T-helper 22 cell (primary cell): Measurements from ENCODE around the gene LCK.

Source experiments
- DNase-seq: peaks from one replicate; pipeline ENCODE4 v3.0.0-alpha.2; 2020; ENCODE audit warnings: low read depth

LCK gene

DNA sequence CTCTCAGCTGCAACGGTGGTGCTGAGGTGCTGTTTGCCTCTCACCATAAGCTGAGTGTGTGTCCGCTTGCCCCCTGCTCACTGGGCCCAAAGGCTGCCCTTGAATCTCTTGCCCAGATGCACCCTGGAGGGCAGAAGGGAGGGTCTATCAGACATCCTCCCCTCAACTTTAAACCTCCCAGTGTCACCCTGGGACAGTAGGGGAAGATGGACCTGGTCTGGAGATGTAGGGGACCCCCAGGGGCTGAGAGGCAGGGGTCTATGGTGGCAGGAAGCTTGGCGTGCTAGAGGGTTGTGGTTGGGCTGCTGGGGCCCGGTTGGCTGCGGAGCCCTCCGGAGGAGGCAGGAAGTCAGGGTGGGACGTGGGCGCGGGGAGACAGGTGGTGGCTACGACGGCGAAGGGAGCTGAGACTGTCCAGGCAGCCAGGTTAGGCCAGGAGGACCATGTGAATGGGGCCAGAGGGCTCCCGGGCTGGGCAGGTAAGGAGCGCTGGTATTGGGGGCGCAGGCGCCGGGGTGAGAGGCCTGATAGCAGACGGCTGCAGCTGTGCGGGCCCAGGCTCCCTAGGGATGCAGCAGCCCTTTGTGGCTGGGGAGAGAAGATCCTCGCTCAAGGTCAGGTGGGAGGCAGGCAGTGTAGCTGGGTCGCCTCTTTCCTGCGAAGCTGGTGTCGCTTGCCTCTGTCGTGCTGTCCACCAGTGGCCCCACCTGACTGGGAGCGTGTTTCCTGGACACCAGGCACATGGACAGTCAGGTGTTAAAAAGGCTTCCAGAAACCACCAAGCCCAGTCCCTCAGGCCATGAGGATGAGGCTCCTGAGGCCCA is at the start of gene LCK:
Gene LCK, plus strand, starts transcription at position 373 of the 824 bp plus-strand sequence. CDS start 23,065 bp downstream, outside the sequence.
- peak; percentile 34 for DNase-seq

DNA sequence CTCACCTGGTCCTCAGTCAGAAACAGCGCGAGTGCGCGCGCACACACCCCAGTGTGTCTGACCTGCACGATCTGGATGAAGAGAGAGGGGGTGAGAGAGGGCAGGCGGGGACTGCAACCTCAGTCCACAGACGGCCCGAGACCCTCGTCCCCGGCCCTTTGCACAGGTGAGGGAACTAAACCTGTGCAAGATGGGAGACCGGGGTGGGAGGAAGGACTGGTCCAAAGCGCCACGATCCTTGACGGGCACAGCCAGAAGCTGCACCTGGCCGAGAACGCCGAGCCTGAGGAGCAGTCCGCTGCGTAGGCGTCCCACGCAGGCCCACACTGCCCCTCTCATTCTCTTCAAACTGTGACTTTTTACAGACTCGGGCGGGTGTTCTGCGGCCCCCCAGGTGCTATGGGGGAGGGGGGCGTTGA is 46.1 kb upstream of the LCK start:
- DNase-seq: no peak

DNA sequence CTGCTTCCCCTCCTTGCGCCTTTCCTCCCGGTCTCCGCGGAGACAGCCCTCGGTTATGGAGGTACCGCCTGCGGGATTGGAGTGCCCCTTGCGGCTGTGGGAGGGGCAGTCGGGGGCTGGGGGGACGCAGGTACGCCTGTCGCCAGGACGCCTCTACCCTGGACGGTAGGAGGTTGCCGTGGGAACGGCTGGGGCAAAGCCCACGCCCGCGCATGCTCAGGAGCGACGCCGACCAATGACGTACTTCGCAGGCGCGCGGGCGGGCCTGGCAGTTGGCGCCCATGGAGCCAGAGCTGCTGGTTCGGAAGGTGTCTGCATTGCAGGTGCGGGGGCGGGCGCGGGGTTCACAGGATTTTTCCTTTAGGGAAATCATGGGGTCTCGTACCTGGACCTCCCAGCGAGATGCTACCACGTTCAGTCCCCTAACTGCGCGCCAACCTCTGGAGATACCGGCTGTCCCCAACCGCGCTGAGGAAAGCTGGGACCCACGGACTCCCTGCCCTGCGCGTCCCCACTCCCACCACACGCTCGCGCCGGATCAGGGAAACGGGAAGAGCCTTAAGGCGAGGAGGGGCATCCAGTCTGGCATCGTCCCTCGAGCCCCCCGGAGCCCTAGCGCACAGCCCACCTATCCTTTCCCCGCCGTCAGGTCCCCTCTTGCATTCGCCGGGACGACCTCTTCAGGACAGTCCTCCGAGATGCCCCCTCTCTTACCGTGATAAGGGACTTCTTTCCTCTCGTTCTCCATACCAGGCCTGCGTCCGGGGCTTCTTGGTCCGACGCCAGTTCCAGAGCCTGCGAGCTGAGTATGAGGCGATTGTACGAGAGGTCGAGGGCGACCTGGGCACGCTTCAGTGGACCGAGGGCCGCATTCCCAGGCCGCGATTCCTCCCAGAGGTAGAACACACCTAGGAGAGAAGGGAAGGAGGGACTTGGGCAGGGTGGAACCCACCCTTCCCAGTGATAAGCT is 45.4 kb upstream of the LCK start, which contains the start of gene IQCC:
Gene IQCC, plus strand, starts transcription at position 271 of the 970 bp plus-strand sequence. Its CDS starts 11 bp downstream, at position 282.
- peak; percentile 78 for DNase-seq

DNA sequence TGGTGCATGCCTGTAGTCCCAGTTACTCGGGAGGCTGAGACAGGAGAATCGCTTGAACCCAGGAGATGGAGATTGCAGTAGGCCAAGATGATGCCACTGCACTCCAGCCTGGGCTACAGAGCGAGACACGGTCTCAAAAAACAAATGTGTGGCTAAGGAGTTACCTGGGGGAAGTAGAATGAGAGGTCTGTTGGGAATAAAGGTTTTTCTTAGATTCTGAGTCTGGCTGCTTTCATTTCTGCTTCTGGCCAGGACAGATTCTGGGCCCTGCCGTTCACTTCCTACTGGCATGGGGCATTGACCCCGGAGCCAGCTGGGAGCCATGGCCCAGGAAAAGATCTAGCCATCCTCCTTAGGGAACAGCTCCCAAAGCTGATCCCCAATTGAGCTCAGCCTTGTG is 42.6 kb upstream of the LCK start:
- no peak for DNase-seq

DNA sequence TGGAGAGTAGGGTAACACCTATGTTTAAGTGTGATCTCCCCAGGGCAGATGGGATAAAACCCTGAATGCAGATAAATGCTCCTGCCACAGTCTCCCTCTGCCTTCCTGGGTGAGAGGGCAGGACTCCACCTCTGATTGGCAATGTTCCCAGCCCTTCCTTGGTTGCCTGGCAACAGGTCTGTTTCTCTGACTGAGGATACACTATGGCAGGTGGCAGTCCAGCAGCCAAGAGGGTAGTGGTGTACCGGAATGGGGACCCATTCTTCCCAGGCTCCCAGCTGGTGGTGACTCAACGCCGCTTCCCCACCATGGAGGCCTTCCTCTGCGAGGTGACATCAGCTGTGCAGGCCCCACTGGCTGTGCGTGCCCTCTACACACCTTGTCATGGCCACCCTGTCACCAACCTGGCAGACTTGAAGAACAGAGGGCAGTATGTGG is 42.2 kb upstream of the LCK start, which contains the start of gene DCDC2B:
Gene DCDC2B, plus strand, starts transcription at position 199 of the 438 bp plus-strand sequence. Its CDS starts 5 bp downstream, at position 204.
- no peak for DNase-seq

DNA sequence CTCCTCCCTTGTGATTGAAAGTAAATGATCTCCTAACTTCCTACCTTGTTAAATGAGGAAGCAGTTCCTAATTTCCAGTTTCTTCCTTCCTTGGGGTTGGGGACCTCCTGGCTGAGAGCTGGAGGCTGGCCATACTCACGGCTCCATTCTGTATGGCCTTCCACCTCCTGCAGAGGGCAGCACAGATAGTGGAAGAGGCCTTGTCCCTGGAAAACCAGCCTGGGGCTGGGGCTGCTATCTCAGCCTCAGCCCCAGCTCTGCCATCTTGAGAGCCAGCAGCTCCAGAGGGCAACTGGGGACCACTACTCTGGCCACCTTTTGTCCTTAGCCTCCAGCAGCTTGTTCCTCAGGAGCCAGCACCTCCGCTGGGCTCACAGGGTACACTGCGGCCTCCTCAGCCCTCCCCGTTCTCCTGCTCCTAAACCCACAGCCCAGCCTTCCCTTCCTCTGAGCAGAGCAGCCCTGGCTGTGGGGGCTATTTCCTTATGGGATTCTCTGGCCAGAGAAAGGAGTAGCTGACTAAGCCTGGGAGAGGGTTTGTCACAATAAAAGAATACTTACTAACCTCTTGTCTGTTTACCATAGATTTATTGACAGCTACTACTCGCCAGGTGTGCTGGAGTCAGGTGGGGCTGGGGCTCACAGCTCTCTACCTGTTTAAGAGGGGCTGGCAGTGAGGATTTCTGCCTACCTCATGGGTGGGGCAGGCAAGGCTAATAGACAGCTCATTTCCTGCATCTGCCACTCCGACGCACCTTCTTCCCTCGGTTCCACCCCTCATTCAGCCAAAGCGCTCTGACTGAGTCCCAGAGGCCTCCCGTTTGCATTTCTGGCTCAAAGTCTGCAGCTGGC is 35.2 kb upstream of the LCK start:
- no peak for DNase-seq

DNA sequence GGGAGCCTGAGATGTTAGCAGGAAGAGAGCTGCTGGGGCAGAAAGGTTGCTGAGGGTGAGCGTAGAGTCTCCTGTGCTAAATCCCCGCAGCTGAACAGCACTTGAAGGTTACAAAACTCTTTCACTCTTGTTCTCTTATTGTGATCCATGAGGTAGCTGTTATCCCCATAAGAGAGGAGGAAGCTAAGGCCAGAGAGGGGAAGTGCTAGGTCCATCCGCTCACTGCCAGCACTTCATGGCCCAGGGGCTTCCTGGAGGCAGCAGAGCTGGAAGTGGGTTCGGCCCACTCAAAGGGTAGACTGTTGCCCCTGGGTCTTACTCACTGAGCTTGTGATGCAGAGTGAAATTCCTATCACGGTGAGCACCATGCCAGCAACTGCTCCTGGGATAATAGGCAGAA is 34.5 kb upstream of the LCK start:
- no peak for DNase-seq

DNA sequence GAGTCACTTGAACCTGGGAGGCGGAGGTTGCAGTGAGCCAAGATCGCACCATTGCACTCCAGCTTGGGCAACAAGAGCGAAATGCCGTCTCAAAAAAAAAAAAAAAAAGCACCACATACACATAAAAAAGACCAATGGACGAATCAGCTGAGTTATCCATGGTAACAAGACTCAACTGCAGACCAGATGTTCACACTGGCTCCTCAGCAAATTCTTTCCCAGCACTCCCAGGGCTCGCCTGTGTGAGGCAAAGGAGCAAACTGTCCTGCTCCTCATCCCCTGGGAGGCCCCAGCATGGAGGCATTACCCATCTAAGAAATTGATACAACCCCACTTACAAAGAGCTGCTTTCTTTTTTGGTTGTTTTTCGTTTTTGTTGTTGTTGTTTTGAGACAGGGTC is 32.0 kb upstream of the LCK start:
- DNase-seq: no peak

DNA sequence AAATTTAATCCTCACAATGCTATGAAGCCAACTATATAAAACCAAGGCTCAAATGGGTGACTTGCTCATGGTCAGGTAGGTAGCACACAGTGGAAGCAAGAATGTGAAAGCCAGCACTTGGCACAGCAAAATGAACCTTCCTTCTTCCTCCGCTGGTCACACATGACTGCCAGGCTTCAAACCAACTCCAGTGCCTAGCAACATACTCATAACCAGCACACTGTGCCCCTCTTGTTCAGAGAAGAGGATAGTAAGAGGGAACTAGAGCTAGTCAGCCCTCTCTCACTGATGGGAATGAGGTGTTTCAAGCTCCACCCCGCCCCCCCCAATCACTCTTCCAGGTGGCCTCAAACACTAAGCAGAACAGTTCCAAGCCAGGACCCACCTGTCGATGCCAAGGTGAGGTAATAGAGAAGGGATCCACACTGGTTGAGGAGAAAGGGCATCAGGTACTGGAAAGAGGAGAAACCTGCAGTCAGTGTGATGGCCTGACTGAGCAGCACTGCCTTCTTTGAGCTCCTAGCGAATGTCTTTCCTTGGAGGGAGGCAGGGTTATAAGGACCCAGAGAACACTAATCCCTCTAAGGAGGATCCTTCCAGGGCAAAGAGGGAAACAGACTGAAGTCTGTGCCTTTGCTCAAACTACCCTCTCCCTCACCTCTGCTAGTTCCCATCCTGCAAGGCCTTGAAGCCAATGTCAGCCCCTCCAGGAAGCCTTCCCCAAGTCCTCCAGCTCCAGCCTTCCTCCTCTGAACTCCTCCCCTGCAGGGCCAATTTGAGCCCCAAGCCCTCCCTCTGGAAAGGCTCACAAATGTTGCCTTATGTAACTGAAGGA is 30.1 kb upstream of the LCK start:
- no peak for DNase-seq

DNA sequence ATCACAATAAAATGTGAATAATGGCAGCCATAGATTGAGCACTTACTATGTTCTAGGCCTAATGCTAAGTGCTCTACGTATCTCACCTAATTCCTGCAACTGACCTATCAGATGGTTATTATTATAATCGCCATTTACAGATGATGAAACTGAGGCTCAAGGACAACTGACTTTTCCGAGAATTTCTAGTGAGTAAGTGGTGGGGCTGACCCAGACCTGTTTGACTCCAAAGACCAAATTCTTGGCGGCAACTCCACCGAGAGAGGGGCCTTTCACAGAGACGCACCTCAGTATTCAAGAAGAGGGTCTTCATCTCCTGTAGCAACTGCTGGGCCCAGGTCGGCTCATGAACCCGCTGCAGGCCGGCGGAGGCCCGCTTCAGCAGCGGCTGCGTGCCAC is 29.5 kb upstream of the LCK start:
- DNase-seq: no peak

DNA sequence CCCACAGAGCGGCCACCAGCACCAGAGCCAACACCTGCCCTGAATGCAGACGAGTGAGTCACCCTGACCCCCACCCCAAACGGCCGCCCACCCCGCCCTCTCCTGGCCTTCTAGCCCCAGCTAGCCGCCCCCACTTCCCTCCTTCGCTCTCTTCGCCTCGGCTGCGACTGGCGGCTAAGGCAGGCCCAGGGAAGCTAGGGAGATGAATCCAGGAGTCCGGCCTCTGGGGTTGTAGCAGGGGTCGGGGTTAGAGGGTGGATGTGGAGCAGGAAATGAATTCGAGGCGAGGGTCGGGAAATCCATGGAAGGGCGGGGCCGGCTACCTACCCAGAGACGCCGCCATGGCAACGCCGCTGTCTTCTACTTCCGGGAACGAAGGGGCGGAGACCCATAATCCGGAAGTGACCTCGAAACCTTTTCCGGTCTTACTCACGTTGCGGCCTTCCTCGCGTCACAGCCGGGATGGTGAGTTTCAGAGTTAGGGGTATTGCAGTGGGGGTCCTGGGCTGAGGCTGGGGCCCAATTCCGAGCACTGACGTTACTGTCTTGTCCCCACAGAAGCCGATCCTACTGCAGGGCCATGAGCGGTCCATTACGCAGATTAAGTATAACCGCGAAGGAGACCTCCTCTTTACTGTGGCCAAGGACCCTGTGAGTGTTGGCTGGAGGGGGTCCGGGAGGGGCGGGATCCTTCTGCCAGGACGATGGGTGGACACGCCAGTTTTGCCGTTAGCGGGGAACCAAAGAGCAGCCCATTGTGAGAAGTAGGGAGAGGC is 28.9 kb upstream of the LCK start, which contains the start of the genes EIF3I and TMEM234:
Gene EIF3I, plus strand, starts transcription at position 428 of the 776 bp plus-strand sequence. Its CDS starts 35 bp downstream, at position 463.
Gene TMEM234, minus strand, starts transcription at position 374 of the 776 bp plus-strand sequence. Its CDS starts 31 bp downstream, at position 343.
- DNase-seq: peak; percentile 87

DNA sequence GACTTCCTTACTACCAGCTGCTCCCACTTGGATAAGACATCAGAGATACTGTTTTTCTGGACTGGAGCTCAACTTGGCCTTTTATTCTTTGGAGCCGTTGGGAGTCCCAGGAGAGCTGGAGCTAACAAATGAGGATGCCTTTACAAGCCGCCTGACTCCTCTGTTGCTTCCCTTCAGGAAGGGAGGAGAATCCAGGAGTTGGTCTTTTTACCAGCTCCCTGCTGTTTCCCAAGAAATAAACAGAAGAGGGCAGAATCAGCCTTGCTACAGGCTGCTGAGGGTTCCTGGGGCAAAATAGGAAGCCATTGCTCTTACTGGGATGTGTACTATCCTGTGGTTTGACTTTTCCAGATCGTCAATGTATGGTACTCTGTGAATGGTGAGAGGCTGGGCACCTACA is 27.4 kb upstream of the LCK start:
- DNase-seq: no peak

DNA sequence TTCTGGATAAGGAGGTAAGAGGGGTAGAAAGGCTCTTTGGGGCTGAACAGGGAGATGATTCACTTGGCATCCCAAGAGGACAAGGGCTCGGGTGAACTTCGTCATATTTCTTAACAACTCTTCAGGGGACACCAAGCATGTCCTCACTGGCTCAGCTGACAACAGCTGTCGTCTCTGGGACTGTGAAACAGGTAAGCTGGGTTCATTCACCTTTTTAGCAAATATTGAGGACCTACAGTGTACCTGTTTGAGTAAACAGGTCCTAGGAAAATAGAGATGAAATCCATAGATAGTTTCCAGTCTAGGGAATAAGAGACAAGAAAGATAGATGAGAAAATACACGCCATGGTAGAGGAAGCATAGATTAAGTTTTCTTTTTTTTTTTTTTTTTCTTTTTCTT is 26.8 kb upstream of the LCK start:
- no peak for DNase-seq

DNA sequence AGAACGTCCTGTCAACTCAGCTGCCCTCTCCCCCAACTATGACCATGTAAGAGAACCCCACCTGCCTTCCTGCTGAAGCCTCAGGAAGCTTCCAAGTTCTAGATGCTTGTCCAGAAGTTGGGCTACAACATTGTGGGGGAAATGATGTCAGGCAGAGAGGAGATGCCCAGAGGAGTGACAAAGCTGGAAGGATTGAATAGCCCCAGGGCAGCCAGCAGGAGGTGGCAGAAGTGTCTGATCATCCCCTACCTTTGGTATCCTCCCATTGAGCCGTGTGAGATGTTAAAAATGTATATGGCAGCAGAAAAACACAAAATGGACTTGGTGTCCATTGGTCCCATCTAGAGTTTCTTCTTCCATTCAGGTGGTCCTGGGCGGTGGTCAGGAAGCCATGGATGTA is 22.3 kb upstream of the LCK start:
- no peak for DNase-seq

DNA sequence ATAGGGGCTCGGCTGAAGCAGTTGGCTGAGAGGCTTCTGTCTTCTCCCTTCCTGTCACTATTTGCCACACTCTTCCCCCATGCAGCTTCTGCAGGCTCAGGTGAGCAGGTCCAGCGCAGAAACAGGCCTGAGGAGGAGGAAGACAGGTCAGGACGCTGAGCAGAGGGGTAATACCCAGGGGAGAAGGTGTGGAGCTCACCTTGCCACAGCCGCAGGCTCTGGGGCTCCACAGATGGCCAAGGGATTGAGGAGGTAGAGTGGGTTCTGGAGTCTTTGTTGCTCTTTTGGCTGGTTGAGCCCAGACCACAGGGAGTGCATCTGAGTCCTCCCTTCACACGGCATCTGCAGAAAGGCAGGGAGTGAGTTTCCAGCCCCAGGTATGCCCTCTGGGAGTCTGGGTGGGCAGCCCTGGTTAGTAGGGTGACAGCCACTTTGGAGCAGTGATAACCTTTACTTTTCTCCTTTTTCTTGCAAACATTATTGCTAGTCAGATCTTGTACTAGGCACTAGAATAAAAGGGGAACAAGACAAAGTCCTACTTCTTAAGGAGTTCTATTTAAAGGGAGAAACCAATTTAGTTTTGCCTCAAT is 19.1 kb upstream of the LCK start:
- no peak for DNase-seq

DNA sequence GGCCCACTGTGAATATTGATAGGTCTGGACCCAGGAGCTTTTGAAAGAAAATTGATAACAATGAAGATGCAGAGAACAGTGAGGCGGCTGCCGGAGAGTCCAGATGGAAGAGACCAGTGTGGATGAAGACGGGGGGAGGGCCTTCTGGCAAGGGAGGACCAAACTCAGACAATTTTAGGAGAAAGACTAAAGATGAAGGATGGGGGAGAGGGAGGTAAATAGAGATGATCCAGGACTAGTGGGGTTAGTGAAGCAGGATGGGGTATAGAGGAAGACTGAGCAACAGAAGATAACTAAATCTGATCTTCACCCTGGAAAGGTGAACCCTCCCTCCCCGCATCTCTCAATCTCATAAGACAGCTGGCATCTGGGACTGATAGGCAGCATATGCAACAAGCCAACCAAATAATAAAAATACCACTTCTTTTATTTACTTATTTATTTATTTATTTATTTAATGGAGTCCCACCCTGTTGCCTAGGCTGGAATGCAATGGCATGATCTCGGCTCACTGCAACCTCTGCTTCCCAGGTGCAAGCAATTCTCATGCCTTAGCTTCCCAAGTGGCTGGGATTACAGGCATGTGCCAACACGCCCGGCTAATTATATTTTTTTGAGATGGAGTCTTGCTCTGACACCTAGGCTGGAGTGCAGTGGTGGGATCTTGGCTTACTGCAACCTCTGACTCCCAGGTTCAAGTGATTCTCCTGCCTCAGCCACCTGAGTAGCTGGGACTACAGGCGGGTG is 18.3 kb upstream of the LCK start:
- DNase-seq: no peak

DNA sequence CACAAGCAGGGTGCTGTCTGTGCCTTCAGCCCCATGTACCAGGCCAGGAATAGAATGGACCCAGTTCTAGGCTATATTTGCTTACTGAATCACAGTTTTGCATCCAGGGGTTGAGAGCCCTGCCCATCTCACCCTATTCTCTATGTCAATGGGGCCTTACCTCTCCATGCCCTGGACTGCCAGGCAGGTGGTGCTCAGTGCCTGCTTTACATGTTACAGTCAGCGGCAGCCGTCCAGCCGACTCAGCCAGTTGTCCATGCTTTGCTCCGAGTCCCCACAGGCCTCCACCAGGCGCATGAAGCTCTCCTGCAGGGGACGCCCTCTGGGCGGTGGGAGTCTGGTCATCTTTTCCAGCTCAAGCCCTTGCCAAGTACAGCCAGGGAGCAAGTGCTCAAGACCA is 16.3 kb upstream of the LCK start:
- DNase-seq: no peak

DNA sequence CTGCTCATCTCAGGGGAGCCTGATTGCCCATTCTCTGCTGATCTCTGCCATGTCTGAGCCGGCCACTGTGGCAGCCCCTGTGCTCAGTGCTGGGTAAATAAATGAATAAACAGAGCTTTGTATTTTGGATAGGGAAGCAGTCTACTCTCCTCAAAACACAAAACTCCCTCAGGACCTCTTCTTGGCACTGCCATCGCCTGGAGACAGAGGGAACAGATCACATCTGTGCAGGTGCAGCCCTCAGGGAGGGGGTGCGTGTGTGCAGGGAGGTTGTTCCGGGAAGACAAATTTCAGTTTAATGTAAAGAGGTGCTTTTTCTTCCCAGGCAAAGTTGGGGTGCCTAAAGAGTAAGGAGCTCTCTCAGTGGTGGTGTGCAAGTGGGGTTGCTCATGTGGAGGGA is 11.7 kb upstream of the LCK start:
- DNase-seq: no peak

DNA sequence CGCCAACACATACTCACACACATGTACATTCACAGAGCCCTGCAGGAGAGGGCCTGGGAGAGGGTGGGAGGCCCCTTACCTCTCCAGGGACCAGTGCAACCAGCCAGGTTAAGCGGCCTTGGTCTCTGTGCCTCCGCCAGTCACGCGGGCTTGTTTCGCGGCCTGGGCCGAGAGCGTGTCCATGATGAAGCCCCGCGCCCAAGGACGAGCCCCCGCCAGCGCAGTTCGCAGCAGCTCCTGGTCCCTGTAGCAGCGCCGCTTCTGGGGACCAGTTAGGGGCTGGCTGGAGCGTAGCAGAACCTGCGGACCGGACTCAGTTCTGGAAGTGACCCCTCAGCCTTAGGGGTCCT is 11.3 kb upstream of the LCK start:
- no peak for DNase-seq
